Small intestine (tissue), 7 donors: Measurements from ENCODE around the gene DIAPH2. TPM values are rescaled to one million over a fixed set of nuclear protein-coding genes. Genes with fewer than 3 reads are reported as not detected.

Source experiments
- DNase-seq, 2 donors: peaks; one replicate each; pipeline versions ENCODE4 v3.0.0 to v3.0.0-alpha.2; 2013
- FAIRE-seq: peaks from 2 replicates; lab custom pipeline; 2012; peaks lifted over from hg19 to GRCh38; lab: Jason Lieb, UNC
- H3K27ac ChIP-seq, 3 donors: one replicate each; pipeline ENCODE4 v1.5.1; 2013; ENCODE audit warnings: low read length in 2 of 3, mild to moderate bottlenecking in 2 of 3, control low read depth in 1 of 3, inconsistent platforms in 1 of 3, low read depth in 1 of 3, moderate library complexity in 1 of 3
- H3K27me3 ChIP-seq, 3 donors: one replicate each; pipeline ENCODE4 v1.6.1; 2013; ENCODE audit warnings: low read length in 3 of 3, inconsistent platforms in 1 of 3; ENCODE audit not compliant: control insufficient read depth in 3 of 3, insufficient read depth in 3 of 3
- H3K36me3 ChIP-seq, 3 donors: one replicate each; pipeline ENCODE4 v1.6.1; 2013; ENCODE audit warnings: low read length in 3 of 3, inconsistent platforms in 1 of 3, low read depth in 1 of 3, mild to moderate bottlenecking in 1 of 3, moderate library complexity in 1 of 3; ENCODE audit not compliant: control insufficient read depth in 3 of 3, insufficient read depth in 2 of 3
- H3K4me1 ChIP-seq, 3 donors: one replicate each; pipeline ENCODE4 v1.6.1; 2013; ENCODE audit warnings: low read length in 2 of 3, inconsistent platforms in 1 of 3, low read depth in 1 of 3, mild to moderate bottlenecking in 1 of 3, moderate library complexity in 1 of 3; ENCODE audit not compliant: control insufficient read depth in 3 of 3, insufficient read depth in 2 of 3
- H3K4me3 ChIP-seq, 3 donors: one replicate each; pipeline ENCODE4 v1.5.1; 2013; ENCODE audit warnings: low read length in 3 of 3, control low read depth in 1 of 3, inconsistent platforms in 1 of 3, low read depth in 1 of 3, mild to moderate bottlenecking in 1 of 3, moderate library complexity in 1 of 3
- H3K9me3 ChIP-seq, 2 donors: one replicate each; pipeline ENCODE4 v1.6.1; 2013; ENCODE audit warnings: low read depth in 1 of 2, low read length in 1 of 2; ENCODE audit not compliant: control insufficient read depth in 2 of 2, insufficient read depth in 1 of 2
- WGBS, 3 donors: extraction: QIAGEN DNeasy Blood & Tissue Kit; methylation state at CpG; one replicate each; pipeline ENCODE4 v1.1.7; 2013; 5-methylcytosine and 5-hydroxymethylcytosine counted together
- polyA plus RNA-seq, 4 donors: library from polyadenylated mRNA; stranded (reverse) in 3 of 4; unstranded in 1 of 4; fragments of 200-250 nt in 3 of 4; fragments of 120-200 nt in 1 of 4; gene quantifications; one replicate each; pipeline versions ENCODE4 v1.2.1 to v1.2.3, GENCODE V29; 2013
- donor health status: healthy with polysubstance abuse.
- donor health status: control.
- donor health status: control.
- donor health status: Bipolar disorder and iron deficiency.
- donor health status: healthy.

Gene DIAPH2
- polyA plus RNA-seq, 4 donors, result 5.1 to 11.7 (median 6.1) TPM

DNA sequence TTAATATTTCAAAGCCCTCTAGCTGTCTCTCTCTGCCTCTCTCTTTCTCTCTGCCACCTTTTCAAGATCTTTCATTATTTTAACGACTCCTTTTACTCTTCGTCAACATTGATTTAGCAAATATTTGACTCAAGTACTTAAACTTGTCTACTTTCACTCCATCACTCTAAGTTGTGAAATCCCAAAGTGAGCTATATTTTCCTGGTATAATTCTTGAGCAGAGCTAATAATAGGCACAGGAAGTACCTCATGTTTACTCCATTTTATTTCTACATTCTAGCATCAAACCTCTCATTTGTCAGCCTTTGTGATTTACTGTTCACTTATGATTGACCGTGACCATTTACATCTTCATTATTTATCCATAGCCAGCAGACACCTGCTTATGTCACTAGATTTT is 681.6 kb downstream of the DIAPH2 start:
- Histone ChIP-seq H3K4me3 (no peak overlapping the region), H3K9me3 (no peaks in the 10 kb centered on the region), H3K4me1 (no peaks in the 10 kb centered on the region), H3K27me3 (no peaks in the 10 kb centered on the region), H3K36me3 (no peaks in the 10 kb centered on the region), H3K27ac (no peak overlapping the region)
- no peak for FAIRE-seq
- no peak for DNase-seq
- WGBS, 3 donors, result 77 to 87% (median 83%) methylated on average over 3 of the region's 3 CpGs

DNA sequence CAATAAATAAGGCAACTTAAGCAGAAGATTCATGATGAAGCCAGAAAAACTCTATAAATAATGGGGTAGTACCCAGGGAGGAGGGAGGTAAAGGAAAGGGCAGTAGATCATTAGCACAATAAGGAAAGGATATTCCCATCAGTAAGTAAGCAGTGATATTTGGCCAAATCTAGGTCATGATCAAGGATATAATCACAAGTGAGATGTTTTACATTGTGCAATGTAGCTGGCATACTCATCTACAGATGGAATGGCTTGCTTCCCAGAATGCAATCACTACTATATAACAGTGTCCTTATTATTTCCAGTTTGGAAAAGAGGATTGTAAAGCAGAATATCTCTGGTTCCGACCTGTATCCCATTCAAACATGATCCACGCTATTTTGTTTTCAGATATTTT is 682.5 kb downstream of the DIAPH2 start:
- Histone ChIP-seq H3K9me3 (no peaks in the 10 kb centered on the region), H3K27me3 (no peaks in the 10 kb centered on the region), H3K4me3 (no peak overlapping the region), H3K27ac (no peak overlapping the region), H3K36me3 (no peaks in the 10 kb centered on the region), H3K4me1 (no peaks in the 10 kb centered on the region)
- DNase-seq (no peak), FAIRE-seq (no peak)
- WGBS, 3 donors, result 89 to 98% (median 92%) methylated on average over 2 of the region's 2 CpGs

DNA sequence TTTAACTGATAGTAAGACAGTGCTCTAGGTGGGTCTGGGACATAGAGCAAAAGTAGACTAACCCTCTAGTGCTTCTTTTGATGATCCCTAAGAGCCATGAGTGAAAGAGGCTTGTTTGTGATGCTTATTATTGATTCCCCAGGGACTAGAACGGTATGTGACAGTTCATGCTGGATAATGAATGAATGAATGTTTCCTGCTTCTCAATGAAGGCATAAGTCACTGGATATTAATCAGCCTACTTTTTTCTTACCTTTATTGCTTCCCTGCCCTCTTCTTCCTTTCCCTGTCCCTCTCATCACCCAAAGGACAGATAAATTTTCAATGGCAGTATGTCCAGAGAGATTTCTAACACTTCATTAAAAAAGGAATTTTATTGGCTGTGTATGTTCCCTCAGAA is 685.3 kb downstream of the DIAPH2 start:
- WGBS, 3 donors, result 69 to 92% (median 83%) methylated on average over 1 of the region's 1 CpG
- Histone ChIP-seq H3K27me3 (no peaks in the 10 kb centered on the region), H3K9me3 (no peaks in the 10 kb centered on the region), H3K36me3 (no peaks in the 10 kb centered on the region), H3K4me1 (no peaks in the 10 kb centered on the region), H3K4me3 (no peak overlapping the region), H3K27ac (no peak overlapping the region)
- DNase-seq, result no peak
- FAIRE-seq, result no peak

DNA sequence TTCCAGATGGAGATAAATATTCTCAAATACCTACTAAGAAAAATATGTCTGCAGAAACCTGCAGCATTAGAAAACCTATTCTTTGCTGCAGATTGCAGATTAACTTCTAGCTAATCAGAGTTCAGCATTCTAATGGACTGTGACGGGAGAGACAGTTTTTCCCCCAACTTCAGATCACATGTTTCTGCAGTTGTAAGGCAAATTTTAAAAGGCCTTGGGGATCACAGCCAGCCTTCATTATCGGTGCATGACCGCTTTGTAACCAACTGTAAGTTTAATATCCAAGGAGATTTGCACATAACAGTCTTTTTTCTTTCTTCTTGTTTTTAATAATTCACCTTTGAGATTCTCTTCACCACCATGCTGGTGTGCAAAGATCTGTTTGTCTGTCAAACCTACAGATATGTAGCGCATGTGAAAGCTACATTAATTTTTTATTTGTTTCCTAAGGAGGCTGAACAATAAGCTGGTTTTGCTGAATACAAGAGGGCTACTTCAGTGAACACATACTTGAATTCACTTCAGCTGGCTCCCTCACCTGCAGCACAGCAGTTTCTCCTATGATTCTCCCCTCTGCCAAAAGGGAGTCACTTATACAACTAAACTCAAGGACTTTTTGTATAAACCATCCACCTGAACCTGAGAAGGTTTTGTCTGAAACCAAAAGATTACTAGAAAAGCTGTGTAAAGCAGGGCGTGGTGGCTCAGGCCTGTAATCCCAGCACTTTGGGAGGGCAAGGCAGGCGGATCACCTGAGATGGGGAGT is 687.5 kb downstream of the DIAPH2 start:
- DNase-seq (no peak), FAIRE-seq (no peak)
- no peaks in the 10 kb centered on the region for H3K4me1 ChIP-seq
- H3K27ac ChIP-seq, result no peak overlapping the region
- no peak overlapping the region for H3K4me3 ChIP-seq
- H3K9me3 ChIP-seq, result no peaks in the 10 kb centered on the region
- no peaks in the 10 kb centered on the region for H3K27me3 ChIP-seq
- no peaks in the 10 kb centered on the region for H3K36me3 ChIP-seq
- WGBS, 3 donors, result 94 to 95% (median 94%) methylated on average over 6 of the region's 6 CpGs

DNA sequence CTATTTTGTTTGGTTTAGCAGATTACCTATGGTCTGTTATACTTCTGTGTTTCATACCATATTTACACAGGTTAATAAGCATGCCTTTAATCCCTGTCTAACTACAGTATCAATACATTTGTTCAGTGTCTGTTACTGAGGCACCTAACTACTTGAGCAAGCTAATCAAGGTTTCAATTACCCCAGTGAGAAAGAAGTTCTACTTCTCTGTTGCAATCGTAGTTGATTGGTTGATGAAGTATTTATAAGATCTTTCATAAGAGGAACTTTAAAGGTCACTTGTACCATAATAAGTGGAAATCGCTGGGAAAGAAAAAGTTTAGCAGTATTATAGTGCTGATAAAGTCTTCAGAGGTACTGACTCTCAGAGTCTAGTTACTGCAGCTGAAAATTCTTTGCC is 689.6 kb downstream of the DIAPH2 start:
- WGBS, 3 donors, result 77 to 83% (median 83%) methylated on average over 2 of the region's 2 CpGs
- H3K9me3 ChIP-seq, result no peaks in the 10 kb centered on the region
- FAIRE-seq (no peak), DNase-seq (peak in 1 of 2 donors; percentile 15)
- no peaks in the 10 kb centered on the region for H3K27me3 ChIP-seq
- no peaks in the 10 kb centered on the region for H3K4me1 ChIP-seq
- H3K36me3 ChIP-seq, result no peaks in the 10 kb centered on the region
- no peak overlapping the region for H3K4me3 ChIP-seq
- peak overlapping the region in 1 of 3 donors; percentile 0 for H3K27ac ChIP-seq

DNA sequence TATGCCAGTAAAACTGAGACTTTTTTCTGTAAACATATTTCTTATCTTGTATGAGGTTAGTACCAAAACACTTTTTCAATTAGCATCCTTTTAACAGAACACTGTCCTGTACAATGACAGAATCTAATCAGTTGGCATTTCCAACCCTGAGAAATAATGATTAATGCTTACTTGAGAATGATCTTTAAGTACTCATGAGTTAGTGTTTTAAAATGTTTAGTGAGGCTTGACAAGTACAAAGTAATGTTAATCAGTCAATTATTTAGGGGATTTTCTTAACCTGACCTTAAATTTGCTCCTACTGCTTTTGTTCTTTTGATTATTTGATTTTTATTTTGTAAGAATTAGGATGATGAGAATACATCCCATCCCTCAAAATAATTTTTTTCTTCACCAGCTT is 695.6 kb downstream of the DIAPH2 start:
- Histone ChIP-seq H3K4me3 (no peak overlapping the region), H3K9me3 (no peaks in the 10 kb centered on the region), H3K4me1 (no peaks in the 10 kb centered on the region), H3K27ac (no peak overlapping the region), H3K27me3 (no peaks in the 10 kb centered on the region), H3K36me3 (no peaks in the 10 kb centered on the region)
- DNase-seq (no peak), FAIRE-seq (no peak)

DNA sequence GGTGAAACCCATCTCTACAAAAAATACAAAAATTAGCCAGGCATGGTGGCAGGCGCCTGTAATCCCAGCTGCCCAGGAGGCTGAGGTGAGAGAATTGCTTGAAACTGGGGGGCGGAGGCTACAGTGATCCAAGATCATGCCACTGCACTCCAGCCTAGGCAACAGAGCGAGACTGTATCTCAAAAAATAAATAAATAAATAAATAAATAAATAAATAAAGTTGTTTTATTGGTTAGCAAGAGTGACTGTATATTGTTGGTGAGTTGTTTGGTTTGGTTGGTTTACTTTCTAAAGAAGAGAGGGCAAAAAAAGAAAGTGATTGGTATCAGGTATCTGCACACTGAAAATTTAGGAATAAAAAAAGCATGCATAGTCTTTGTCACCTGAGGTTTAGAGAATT is 700.0 kb downstream of the DIAPH2 start:
- H3K27ac ChIP-seq, result no peak overlapping the region
- no peaks in the 10 kb centered on the region for H3K9me3 ChIP-seq
- no peaks in the 10 kb centered on the region for H3K4me1 ChIP-seq
- H3K4me3 ChIP-seq, result no peak overlapping the region
- FAIRE-seq, result no peak
- no peaks in the 10 kb centered on the region for H3K27me3 ChIP-seq
- WGBS, 3 donors, result 91 to 97% (median 94%) methylated on average over 3 of the region's 3 CpGs
- no peak for DNase-seq
- H3K36me3 ChIP-seq, result no peaks in the 10 kb centered on the region

DNA sequence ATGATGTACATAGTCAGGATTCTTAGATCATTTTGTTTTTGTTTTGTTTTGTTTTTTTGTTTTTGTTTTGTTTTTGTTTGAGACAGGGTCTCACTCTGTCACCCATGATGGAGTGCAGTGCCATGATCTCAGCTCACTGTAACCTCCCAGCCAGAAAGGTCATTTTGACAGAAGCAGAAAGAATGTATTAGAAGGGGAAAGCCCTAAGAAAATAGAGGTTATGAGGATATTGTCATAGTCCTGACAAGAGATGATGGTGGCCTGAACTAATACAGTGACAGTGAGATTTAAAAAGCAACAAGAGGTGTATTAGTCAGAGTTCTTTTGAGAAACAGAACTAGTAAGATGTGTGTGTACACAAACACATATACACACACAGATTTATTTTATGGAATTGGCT is 702.4 kb downstream of the DIAPH2 start:
- Histone ChIP-seq H3K9me3 (no peaks in the 10 kb centered on the region), H3K36me3 (no peaks in the 10 kb centered on the region), H3K4me3 (no peak overlapping the region), H3K27ac (no peak overlapping the region), H3K27me3 (no peaks in the 10 kb centered on the region), H3K4me1 (no peaks in the 10 kb centered on the region)
- no peak for DNase-seq
- FAIRE-seq, result no peak

DNA sequence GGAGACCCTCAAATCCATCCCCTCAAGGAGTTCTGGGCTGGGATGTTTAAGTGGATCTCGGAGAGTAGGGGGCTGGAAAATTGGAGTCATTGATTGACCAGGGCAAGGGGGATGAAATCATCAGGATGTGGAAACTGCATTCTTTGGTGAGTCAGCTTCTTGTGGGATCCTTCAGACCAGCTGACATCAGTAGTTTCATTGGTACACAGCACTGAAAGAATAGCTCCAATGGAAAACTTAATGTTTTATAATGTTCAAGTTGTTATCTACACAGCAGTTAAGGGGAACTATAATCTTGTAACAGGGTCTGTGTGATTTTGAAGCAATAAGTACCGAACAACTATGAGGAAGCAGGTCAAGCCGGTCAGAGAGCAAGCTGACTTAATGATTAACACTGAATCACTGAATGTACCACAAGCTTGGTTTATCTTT is 705.1 kb downstream of the DIAPH2 start:
- H3K27ac ChIP-seq, result peak overlapping the region in 1 of 3 donors; percentile 78
- no peaks in the 10 kb centered on the region for H3K9me3 ChIP-seq
- no peak overlapping the region for H3K4me3 ChIP-seq
- no peak for FAIRE-seq
- H3K27me3 ChIP-seq, result no peaks in the 10 kb centered on the region
- H3K4me1 ChIP-seq, result no peaks in the 10 kb centered on the region
- DNase-seq, result peak in 1 of 2 donors; percentile 48
- WGBS, 3 donors, result 66 to 74% (median 67%) methylated on average over 3 of the region's 3 CpGs
- H3K36me3 ChIP-seq, result no peaks in the 10 kb centered on the region
